T-helper 1 cell treated with Interleukin-12 subunit alpha and Interleukin-12 subunit beta and Interleukin-4 antibody, amounts not matched to agents 30 ng/mL and 1 ng/mL, for 36 hours (primary cell): ENCODE measurements around the gene BMI1. TPM values are rescaled to one million over a fixed set of nuclear protein-coding genes. Genes with fewer than 3 reads are reported as not detected.

Experiments used
- intact Hi-C: fragments of 100-400 bp; cut with micrococcal nuclease; formaldehyde crosslinking; loops from one replicate; pipeline ENCODE4 v1.15.1; 2024
- total RNA-seq: library from RNA; stranded (reverse); gene quantifications from 2 replicates; pipeline ENCODE4 v1.2.3, GENCODE V29; 2022

Gene BMI1
- total RNA-seq = 49.7 and 50.7 TPM in 2 replicates

GRCh38 chr10:22320591-22321155 is at the start of gene BMI1:
BMI1 (plus strand) TSS chr10:22321099; CDS start chr10:22326450, 5,351 bp downstream.
- intact Hi-C loops = loop anchor here (1.0 kb wide), 3 partner anchors 20 to 91 kb away; no protein-coding TSS in a partner anchor

DNA sequence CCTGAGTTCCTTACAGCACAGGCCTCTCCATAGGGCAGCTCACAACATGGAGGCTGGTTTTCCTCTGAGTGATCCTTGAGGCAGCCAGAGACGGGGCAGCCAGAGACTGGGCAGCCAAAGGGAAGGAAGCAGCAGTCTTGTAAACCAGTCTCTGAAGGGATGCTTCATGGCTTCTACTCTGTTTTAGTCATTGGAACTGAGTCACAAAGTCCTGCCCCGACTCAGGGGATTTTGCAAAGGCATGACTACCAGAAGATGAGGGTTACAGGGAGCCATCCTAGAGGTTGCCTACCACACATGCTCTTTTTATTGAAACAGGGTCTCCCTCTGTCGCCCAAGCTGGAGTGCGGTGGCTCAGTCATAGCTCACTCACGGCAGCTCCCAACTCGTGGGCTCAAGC is 49.1 kb upstream of the BMI1 start:
- intact Hi-C loops = no loop called here

- intact Hi-C loops = no loop called here
Measured at GRCh38 chr10:22278441-22278782, 42.5 kb upstream of the BMI1 start.

- intact Hi-C loops = no loop called here
Measured at GRCh38 chr10:22280078-22280477, 40.8 kb upstream of the BMI1 start.

- intact Hi-C loops = no loop called here
Measured at GRCh38 chr10:22285130-22285529, 35.8 kb upstream of the BMI1 start.

- intact Hi-C loops = no loop called here
Measured at GRCh38 chr10:22293747-22294404, 27.0 kb upstream of the BMI1 start.

DNA sequence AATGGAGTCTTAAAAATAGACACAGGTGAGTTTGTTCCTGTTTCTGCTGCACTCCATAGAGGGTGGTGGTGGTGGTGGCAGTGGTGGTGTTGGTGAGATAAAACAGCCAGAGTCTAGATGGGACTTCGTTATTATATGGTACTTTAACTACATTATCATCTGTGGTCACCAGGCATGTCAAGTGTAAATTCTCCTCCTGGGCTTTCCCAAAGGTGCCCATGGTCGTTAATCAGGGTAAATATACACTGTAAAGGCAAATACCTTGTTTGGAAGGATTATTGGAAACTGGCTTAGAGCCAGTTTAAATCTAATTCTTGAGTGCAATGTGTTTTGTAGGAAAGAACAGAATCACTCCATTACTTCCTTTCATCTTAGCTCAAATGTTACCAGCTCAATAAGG is 26.2 kb upstream of the BMI1 start:
- intact Hi-C loops = no loop called here

GRCh38 chr10:22301193-22301592 is 19.7 kb upstream of the BMI1 start:
- intact Hi-C loops = no loop called here

DNA sequence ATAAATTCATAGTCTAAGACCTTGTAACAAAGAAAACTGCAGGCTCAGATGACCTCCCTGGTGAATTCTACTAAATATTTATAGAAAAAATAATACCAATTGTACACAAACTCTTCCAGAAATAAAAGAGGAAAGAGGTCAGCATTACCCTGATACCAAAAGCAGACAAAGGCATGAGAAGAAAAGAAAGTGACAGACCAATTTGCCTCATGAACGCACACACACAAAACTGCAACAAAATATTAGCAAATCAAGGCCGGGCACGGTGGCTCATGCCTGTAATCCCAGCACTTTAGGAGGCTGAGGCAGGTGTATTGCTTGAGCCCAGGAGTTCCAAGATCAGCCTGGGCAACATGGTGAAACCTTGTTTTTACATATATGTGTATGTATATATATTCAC is 17.4 kb upstream of the BMI1 start:
- intact Hi-C loops = no loop called here

- intact Hi-C loops = loop anchor here (5.0 kb wide), 2 partner anchors 37 to 792 kb away; partner anchors contain the start of gene MSRB2
Measured at GRCh38 chr10:22305721-22306120, 15.2 kb upstream of the BMI1 start.

DNA sequence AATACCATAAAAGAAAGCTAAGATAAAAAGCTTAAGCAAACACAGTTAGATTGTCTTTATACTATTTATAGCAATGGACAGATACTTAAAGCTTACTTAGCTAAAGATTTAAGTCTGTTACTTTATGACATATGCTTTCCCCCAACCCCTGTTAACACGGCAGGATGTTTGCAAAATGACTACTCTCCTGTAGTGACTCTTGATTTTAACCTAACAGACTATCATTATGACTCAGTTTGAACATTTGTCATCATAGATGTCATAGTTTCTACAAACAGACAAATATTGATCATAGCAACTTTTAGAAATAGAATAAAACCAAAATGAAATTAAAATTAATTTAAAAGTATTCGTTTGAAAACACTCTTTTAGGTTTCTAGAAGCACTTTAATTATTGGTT is 12.5 kb upstream of the BMI1 start:
- intact Hi-C loops = loop anchor here (1.0 to 5.0 kb wide), 8 partner anchors 34 to 789 kb away; partner anchors contain the start of genes DNAJC1 and MSRB2

- intact Hi-C loops = loop anchor here (2.0 to 5.0 kb wide), 5 partner anchors 33 to 788 kb away; partner anchors contain the start of genes DNAJC1 and MSRB2
Measured at GRCh38 chr10:22309180-22310000, 11.5 kb upstream of the BMI1 start.

- intact Hi-C loops = loop anchor here (5.0 kb wide), 1 partner anchor 1052 kb away; no protein-coding TSS in a partner anchor
Measured at GRCh38 chr10:22310012-22310411, 10.9 kb upstream of the BMI1 start.

GRCh38 chr10:22310928-22311327 is 10.0 kb upstream of the BMI1 start:
- intact Hi-C loops = loop anchor here (5.0 kb wide), 1 partner anchor 1051 kb away; no protein-coding TSS in a partner anchor

- intact Hi-C loops = loop anchor here (5.0 kb wide), 5 partner anchors 297 to 1127 kb away; partner anchors contain the start of gene PIP4K2A
Measured at GRCh38 chr10:22314852-22315251, 6.0 kb upstream of the BMI1 start.

DNA sequence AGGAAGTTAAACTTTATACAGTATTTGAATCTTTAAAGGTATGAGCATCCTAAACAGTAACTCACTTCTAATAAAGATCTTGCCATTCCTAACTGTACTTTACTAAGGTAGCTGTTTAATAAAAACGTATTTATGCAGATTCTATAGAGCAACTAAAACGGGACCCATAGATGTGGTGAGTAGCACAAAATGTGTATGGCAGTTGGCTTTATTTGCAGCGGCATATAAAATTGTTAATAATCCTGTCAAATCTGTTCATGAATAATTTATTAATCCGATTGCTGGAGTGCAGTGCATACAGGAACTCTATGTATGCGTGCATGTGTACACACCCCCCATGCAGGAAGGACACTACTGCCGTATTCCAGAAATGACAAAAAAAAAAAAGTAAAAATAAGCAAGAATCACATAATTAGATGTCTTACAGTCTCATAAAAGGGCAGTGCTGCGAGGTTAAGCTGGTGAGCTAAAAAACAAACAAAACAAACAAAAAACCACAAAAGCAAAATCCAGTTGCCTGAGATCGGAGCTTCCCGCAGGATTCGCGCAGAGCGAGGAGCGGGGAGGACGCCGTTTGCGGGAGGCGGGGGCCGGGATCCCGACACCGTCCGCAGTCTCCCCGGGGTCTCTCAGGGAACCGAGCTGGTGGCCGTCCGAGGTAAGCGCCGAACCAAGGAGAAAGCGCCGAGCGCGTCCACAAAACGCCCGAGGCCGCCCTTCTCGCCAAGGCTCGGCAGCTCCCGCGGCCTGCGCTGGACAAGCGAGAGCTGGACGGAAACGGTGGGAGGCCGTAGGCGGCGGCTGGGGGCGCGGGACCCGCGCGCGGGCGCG is 5.2 kb upstream of the BMI1 start:
- intact Hi-C loops = loop anchor here (1.0 to 5.0 kb wide), 11 partner anchors 18 to 1127 kb away; partner anchors contain the start of genes DNAJC1 and PIP4K2A

GRCh38 chr10:22316286-22317075 is 4.4 kb upstream of the BMI1 start, which contains the start of gene COMMD3:
COMMD3 (plus strand) TSS chr10:22316388; CDS start chr10:22316418, 30 bp downstream.
- intact Hi-C loops = loop anchor here (1.0 to 5.0 kb wide), 11 partner anchors 17 to 1126 kb away; partner anchors contain the start of genes DNAJC1 and PIP4K2A

GRCh38 chr10:22317076-22317370 is 3.9 kb upstream of the BMI1 start:
- intact Hi-C loops = loop anchor here (2.0 to 5.0 kb wide), 7 partner anchors 120 to 1125 kb away; partner anchors contain the start of gene PIP4K2A

DNA sequence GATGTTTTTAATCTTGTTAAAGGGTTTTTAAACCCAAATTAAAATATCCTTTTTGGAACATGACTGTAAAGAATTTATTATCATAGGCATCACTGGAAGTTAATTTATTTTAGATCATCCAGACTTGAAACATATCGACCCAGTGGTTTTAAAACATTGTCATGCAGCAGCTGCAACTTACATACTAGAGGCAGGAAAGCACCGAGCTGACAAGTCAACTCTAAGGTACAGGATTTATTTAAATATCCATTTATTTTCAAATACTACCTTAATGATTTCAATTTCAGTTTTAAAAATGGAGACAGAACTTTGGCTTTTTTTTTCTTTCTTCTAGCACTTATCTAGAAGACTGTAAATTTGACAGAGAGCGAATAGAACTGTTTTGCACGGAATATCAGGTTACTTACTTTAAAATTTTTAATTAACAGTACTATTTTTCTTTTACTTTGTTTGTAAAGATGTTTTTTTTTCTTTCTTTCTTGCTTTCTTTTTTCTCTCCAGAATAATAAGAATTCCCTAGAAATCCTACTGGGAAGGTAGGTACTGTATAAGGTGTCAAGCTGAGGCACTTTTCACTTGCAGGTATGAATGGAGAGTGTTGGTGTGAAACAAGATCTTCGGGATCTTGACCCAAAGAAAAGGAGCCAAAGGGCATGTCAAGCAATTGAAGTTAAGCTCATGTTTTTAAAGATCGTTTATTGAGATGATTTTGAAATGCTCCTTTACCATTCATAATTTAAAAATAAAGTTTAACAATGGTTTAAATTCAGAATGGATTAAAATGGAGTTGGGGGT is 2.9 kb upstream of the BMI1 start:
- intact Hi-C loops = loop anchor here (2.0 to 5.0 kb wide), 7 partner anchors 119 to 1124 kb away; partner anchors contain the start of gene PIP4K2A
